Activated CD4-positive, alpha-beta T cell treated with anti-CD3 and anti-CD28 coated beads, Interleukin-2, amount 50 U/mL, for 1 hour (primary cell): ENCODE data around the gene STARD10.
"Not testable (repeated sequence)": the region's sequence is repeated elsewhere in the genome, so short reads cannot be mapped to it uniquely, and the experiment has no call there.

Experiments
- DNase-seq: peaks from one replicate; pipeline ENCODE4 v3.0.0-alpha.2; 2020

STARD10 gene

GRCh38 chr11:72806378-72806777 is 12.5 kb upstream of the STARD10 start:
- DNase-seq, result not testable (repeated sequence)

GRCh38 chr11:72805216-72805615 is 11.4 kb upstream of the STARD10 start:
- DNase-seq, result no peak

GRCh38 chr11:72802822-72803221 is 9.0 kb upstream of the STARD10 start:
- DNase-seq, result no peak

- no peak for DNase-seq
Observed at GRCh38 chr11:72799441-72799840, 5.6 kb upstream of the STARD10 start.

GRCh38 chr11:72798361-72798760 is 4.5 kb upstream of the STARD10 start:
- DNase-seq, result no peak

GRCh38 chr11:72793076-72793424 is 797 bp downstream of the STARD10 start:
- DNase-seq, result no peak

GRCh38 chr11:72792437-72793021 is 1.3 kb downstream of the STARD10 start:
- DNase-seq, result no peak

- not testable (repeated sequence) for DNase-seq
Observed at GRCh38 chr11:72791228-72791627, 2.6 kb downstream of the STARD10 start.

DNA sequence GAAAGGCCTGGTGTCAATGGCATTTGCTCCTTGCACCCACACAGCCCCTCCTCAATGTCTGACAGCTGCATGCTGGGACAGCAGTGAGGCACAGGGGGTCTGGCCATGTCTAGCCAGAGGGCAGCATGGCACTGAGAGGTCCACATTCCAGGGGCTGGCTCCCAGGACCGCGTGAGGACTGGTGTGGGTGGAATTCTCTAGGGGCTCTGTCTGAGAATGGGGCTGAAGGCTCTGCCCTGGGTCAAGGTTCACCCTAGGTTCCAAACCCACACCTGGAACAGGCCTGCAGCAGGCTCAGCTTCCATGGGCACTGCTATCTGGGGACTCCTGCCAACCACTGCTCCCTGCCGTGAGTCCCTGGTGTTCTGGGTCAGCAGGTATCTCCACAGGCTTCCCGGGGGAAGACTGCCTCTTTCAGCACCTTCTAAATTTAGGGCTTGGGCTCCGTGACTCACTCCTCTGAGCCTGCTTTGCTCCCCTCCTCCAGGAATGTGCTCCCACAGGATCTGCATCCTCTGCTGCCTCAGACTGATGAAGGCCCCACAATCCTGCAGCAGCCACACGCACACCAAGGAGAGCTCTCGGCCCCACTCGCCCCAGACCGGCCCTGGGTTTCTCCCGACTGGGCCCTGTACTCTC is 4.2 kb downstream of the STARD10 start:
- DNase-seq, result no peak

GRCh38 chr11:72788241-72788640 is 5.6 kb downstream of the STARD10 start:
- DNase-seq, result no peak

DNA sequence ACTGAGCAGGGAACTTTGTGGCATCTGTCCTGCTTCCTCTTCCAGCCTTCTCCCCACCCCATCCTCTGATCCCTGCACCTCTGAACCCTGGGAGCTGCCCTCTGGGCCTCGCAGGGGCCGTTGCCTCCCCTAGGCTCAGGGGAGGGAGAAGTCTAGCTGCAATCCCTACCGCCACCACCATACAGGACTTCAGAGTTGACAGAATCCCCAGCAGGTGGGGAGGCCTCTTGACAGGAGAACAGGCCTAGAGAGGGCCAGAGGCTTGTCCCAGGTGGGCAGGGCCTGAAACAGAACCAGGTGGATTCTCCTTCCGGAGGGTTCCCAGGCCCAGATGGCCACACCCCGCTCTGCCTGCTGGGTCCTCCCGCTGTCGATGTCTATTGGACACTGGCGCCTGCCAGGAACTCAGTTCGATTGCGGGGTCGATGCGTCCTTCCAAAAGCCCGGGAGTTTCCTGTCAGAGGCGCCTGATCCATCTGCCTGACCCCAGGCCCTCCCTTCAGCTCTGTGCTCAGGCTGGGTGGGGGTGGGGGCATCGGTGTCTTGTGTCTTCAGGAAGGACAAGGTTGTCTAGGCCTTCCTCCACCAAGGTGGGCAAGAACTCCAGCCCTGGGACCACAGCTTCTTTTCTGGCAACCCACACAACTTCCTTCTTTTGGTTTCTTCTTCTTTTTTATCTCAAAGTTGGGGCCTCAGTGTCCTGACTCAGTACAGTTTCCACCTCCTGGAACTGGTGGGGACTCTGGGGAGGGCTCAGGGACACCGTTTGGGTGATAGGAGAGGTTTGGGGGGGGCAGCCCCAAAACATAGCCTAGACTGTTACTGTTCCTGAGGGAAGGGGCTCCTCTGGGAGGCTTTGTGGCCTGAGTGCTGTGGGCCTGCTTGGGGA is 6.4 kb downstream of the STARD10 start:
- no peak for DNase-seq

DNA sequence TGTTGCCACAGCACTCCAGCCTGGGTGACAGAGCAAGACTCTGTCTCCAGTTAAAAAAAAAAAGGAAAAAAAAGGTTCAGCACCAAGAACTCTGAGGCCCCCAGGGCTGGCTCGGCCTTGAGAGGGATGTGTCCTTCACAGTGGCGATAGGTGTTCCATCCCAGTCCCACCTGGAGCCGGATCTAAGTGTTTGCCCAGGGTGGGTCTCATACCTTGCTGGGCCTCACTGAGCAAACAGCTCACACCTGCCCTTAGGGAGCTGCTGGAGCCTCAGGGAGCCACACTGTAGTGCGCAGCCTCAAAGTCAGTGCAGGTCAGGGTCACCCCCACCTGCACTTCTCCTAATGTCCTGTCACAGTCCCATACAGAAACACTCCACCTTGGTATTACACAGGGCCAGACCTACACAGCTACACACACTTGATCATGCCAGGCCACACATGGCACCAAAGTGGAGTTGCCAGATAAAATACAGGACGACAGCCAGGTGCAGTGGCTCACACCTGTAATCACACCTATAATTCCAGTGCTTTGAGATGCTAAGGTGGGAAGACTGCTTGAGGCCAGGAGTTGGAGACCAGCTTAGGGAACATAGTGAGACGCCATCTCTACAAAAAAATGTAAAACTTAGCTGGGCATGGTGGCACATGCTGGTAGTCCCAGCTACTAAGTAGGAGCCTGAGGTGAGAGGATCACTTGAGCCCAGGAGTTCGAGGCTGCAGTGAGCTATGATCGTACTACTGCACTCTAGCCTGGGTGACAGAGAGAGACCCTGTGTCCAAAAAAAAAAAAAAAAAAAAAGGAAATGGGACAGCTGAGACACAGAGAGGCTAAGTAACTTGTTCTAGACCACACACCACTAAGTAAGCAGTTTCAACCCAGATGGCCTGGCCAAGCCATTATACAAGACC is 7.3 kb downstream of the STARD10 start:
- no peak for DNase-seq

DNA sequence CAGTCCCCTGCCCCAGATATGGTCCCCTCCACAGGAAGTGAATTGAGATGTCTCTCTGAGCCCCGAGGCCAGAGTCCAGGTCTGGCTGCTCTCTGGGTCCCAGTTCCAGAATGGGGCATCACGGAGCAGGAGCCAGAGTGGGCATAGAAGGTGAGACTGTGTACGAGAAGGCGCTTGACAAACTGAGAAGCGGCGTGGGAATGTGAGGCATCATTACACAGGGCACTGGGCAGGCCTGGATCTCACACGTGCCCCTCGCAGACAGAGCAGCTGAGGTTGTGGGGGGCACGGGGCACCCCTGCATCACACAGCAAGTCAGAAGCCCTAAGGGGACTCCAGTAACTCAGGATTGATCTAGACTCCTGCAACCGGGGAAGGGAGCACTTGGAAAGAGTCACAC is 9.2 kb downstream of the STARD10 start:
- DNase-seq, result no peak

DNA sequence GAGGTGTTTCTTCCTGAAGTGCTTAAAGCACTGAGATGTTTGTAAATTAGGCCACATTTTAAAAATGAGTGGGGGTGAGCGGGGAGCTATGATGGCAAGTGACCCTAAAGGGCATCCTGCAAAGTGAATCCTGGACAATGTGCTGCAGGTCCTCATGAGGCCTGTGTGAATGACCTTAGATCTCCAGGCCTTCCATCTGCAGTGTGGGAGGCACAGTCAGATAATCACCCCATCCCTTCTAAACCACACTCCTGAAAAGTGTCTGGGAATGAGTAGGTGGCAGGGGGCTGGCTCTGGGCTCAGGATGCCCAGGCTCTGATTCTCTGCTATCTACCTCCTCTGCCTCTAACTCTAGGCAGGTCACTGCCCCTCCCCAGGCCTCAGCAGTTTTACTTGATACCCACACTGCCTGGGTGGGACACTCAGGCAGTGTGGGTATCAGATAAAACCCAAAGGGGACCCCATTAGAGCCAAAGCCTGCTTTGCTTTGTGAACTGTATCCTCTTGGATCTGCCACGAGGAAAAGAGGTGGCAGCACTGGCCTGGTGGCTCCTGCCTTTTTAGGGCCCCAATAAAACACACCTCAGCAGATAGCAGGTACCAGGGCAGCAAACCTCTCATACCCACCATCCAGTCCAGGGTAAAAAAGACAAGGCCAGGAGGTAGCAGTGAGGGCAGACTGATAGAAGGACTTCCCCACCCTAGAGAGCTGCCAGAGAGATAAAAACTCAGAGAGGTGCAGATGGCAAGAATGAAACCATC is 10.5 kb downstream of the STARD10 start:
- no peak for DNase-seq

DNA sequence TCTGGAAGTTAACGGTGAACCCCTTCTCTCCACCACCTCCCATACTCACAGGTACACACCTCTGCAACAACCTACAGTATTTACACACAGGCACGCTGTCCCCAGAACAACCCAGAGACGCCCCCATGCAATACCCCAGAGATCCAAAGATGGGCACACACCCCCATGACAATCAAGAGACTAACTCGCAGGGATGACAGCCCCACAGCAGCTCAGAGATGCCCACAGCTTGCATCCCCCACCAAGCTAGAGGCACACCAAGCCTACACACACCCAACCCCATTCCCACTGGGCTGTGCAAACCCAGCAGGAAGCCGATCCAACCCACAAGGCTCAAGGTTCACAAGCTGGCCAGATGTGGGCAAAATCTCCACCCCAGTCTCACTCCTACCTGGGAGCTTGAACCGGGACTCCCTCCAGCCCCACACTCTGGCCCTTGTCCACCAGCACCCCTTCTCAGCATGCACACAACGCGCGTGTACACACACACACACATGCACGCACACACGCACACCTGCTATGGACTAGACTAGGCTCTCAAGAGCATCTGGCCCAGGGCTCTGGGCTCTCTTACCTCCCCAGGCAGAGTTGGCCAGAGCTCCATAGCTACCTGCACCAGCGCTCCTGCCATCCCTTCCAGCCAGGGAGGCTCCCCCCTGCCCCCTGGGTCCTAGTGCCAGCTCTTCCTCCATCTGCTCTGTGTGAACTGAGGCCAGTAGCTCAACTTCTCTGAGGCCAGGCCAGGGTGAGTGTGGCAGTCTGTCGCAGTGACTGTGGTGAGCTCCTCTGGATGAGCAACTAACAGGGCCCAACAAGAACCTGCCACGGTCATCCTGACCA is 11.5 kb downstream of the STARD10 start:
- DNase-seq, result no peak

DNA sequence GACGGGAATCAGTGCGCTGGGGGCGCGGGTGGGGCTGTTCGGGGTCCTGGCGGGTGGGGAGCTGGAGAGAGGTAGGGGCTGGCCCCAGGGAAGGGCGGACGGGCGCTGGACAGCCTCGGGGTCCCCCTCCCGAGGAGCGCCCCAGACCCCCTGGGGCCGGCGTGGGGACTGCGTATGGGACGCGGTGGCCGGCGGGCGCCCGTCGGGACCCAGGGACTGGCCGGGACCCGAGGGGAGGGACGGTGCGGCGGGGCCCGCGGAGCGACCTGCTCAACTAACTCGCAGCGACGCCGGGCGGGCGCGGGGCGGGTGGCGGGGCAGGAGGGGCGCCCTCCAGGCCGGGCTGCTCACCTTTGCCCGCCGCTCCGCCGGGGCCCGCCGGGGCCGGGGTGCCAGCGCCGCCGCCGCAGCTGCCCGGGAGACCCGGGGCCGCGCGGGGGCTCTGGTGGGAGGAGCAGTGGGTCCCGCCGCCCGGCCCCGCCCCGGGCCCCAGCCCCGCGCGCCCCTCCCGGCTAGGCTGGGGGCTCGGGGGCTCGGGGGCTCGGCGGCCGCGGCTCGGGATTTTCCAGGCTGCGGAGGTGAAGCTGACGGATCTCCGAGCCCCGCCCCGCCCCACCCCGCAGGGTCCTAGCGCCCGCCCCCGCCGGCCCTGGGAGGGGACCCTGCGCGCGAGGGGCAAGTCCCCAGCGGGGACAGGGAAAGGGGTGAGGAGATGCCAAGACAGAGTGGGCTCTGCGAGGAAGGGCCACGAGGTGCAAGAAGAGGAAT is 12.3 kb downstream of the STARD10 start:
- DNase-seq, result peak; percentile 64

GRCh38 chr11:72781063-72781312 is 12.9 kb downstream of the STARD10 start:
- no peak for DNase-seq

- DNase-seq, result no peak
Observed at GRCh38 chr11:72780296-72781062, 13.4 kb downstream of the STARD10 start.

DNA sequence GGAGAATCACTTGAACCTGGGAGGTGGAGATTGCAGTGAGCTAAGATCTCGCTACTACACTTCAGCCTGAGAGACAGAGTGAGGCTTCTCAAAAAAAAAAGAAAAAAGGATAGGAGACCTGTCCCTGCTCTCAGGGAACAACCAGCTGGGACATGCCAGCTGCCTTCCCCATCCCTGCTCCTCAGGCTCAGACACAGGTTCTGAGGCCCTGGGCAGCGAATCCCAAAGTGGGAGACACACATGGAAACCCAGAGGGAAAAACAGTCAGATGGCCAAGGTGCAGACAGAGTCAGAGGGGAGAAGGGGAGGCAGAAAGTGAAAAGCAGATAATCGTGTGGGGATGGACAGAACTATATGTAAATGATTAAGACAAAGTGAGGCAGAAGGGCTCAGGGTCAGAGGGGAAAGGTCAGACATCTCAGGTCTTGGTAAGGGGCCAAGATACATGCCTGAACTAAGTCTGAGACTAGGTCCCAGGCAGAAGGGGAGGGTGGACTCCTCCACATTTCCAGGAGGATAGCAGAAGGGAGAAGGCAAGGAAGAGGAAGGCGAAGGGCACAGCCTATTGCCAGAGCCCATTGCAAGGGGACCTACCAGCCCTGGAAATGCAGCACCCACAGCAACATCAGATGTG is 14.2 kb downstream of the STARD10 start:
- DNase-seq, result no peak
